ENCODE results near the gene SMCO4.

Gene SMCO4

GRCh38 chr11:93526641-93527583, 16.3 kb downstream of the SMCO4 start:
- DNase-seq = no peak

- no peak for DNase-seq
Observed at GRCh38 chr11:93526346-93526633, 16.9 kb downstream of the SMCO4 start.

DNA sequence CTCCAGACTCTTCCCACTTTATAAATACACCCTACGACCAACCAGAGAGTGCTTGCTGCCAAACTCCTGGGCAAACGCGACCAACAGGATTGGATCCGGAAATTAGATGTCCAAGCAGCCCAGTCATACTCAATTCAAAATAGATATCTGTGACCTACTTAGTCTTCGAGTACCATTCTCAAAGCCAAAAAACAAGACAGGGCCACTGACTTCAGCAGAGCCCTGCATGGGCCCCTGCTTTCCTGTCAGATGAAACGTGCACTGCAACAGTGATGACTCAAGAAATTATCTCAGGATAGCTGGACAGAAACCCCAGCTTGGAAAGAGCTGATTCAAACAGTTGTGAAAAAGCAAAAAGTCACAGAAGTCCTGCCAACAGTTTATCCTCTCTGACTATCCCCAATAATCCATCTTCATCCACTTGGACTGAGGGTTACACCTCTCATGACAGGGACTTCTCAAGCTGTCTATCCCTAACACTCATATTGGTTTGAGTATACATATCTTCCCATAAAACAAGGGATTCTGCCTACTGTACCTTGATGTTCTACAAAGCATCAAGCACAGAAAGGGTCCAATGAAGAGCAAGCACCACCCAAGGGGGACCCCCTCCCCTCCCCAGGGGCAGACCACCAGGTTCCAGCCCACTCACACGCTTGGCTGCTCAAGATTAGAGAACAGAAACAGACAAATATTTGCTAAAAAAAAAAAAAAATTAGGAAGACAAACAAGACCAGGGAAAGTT, 17.4 kb downstream of the SMCO4 start:
- no peak for DNase-seq

DNA sequence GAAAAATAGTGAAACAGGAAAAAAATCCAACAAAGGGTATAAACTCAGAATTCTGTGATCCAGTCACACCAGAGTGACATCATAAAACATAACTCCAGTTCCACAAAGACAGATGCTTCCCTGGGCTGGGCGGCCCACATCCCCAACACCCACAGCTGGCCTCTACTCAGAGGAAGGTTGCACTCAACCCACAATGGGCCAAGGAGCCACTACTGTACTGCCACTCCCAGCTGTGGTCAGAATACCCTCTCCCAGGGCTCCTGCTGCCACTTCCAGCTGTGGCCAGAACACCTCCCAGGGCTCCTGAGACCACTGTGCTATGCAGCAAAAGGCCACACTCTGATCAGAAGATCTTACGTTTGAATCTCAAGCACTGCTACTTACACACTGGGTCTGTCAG, 18.3 kb downstream of the SMCO4 start:
- no peak for DNase-seq

GRCh38 chr11:93524173-93524536, 19.0 kb downstream of the SMCO4 start:
- DNase-seq = no peak

- DNase-seq = no peak
Observed at GRCh38 chr11:93520726-93521509, 22.3 kb downstream of the SMCO4 start.

- no peak for DNase-seq
Observed at GRCh38 chr11:93519179-93519578, 24.0 kb downstream of the SMCO4 start.

- no peak for DNase-seq
Observed at GRCh38 chr11:93518081-93518480, 25.1 kb downstream of the SMCO4 start.

DNA sequence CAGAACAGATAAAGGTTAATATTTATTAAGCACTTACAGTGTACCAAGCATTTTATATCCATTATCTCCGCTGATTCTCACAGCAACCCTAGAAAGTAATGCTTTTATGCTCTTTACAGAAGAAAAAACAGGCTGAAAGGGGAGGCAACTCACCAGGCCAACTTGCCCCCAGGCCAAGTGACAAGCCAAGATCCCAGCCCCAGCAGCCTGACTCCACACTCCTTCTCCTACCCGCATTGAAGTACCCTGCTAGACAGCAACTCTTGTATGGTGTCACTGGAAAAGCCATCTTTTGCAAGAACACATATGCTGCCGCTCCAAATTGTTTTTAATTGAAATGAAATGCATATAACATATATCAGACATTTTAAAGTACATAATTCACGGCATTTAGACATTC, 25.6 kb downstream of the SMCO4 start:
- no peak for DNase-seq

DNA sequence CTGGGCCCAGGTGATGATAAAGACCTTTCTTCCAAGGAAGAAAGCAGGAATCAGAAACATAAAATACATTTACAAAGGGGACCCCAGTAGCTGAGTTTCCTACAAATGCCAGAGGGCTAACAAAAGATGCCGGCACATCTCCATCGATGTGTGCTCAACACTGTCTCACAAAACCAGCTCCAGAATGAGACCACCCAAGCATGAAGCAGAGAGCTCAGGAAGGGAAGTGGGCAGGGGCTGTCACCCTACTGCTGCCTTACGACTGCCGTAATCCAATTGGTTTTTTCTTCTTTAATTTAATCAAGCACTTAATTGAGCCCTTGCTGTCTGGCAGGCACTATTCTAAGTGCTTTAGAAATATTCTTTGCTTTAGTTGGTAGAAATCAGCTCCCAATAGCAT, 26.1 kb downstream of the SMCO4 start:
- DNase-seq = no peak

- DNase-seq = no peak
Observed at GRCh38 chr11:93515441-93516025, 27.7 kb downstream of the SMCO4 start.

DNA sequence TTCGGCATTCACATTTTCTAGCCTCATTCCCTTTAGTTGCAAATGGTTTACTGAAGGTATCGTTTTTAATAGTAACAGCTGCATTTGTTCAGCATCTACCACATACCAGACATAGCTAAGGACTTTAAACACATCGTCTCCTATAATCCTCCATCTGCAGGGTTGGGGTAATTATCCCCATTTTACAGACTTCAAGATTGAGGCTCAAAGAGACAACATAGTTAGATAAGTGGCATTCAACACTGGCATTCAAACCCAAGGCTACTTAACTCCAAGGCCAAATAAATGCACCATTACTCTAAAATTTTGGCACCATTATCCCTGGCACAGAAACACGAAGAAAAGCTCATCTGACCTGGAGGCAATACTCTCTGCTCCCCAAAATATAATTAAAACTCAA, 28.5 kb downstream of the SMCO4 start:
- no peak for DNase-seq

- DNase-seq = no peak
Observed at GRCh38 chr11:93513772-93514171, 29.4 kb downstream of the SMCO4 start.

DNA sequence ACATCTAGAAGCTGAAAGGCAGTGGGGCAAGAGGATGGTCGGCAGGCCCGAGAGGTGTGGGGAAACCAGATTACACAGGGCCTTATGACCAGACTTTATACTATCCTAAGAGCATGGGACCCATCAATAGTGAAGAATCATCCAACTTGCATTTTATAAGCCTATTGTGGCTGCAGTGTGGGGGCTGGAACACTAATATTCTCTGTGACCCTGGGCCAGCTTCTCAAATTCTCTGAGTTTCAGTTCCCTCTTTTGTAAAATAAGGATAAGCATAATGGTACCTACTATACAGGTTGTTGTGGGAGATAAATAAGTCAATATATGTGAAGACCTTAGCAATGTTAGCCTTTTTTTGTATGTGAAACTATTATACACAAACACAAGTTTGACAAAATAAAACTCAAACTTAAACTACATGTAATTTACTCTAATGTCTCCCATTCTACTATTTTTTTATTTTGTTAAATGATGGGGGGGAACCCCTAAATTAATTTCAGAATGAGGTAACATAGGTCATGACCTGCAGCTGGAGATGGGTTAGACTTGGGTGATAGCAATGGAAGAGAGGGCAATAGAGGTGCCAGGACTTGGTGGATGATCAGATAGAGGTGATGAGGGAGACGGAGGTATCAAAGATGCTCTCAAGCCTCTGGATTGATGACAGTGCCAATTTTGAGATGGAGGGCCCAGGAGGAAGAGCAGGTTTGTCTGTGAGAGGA, 30.1 kb downstream of the SMCO4 start:
- no peak for DNase-seq

DNA sequence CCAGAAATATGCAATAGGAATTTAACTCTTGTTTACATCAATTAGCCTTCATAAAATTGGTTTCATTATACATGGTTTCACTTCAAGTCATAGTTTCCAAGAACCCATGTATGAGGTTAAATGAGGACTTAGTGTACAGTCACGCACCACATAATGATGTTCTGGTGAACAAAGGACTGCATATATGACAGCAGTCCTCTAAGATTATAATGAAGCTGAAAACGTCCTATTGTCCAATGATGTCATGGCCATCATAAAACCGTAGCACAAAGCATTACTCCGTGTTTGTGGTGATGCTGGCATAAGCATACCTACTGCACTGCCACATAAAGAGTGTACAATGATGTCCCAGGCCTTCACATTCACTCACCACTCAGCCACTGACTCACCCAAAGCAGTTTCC, 31.1 kb downstream of the SMCO4 start:
- DNase-seq = no peak

GRCh38 chr11:93510196-93510873, 32.9 kb downstream of the SMCO4 start:
- DNase-seq = no peak

DNA sequence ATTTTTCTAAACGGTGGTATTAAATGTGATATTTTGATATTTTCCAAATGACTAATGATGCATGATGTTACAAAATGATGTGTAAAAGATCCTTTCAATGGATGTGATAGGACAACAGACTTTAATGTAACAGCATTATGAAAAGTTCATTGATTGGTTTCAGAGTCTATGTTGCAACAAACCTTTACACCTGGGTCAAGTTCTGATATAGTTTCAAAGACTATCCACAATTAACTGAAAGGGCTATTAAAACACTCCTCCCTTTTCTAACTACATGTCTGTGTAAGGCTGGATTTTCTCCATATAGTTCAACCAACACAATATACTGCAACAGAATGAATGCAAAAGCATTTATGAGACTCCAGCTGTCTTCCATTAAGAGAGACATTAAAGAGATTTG, 35.7 kb downstream of the SMCO4 start:
- DNase-seq = no peak

DNA sequence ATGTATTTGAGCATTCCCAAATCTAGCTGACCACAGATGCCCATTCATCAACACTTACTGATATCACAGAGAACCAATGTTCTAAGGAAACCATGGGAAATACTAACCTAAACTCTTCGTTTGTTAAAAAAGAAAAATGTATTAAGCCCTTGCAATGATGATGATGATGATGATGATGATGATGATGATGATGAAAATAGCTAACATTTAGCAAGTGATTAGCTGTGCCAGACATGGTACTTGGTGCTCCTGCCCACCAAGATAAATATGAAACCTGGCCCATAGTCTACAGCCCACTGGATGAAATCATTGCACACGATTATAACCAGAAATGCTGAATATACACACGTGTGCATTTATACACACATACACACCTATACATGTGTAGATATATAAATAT, 37.5 kb downstream of the SMCO4 start:
- no peak for DNase-seq

GRCh38 chr11:93504110-93505095, 38.8 kb downstream of the SMCO4 start:
- no peak for DNase-seq

- DNase-seq = no peak
Observed at GRCh38 chr11:93501856-93502255, 41.3 kb downstream of the SMCO4 start.

- DNase-seq = no peak
Observed at GRCh38 chr11:93500759-93501158, 42.4 kb downstream of the SMCO4 start.
